Stimulated activated memory B cell treated with anti-CD40 and anti-IgM and Interleukin-4, amounts not matched to agents 10 μg/mL and 1 μg/mL and 100 μg/mL, for 72 hours (primary cell): Measurements from ENCODE around the gene MAPKBP1.

ENCODE experiments used
- ATAC-seq: fragments of 150-1000 bp; cut with Tn5 transposase; 2 replicates; pipeline ENCODE4 v1.10.0; 2021
- H3K27ac Mint-ChIP-seq: one replicate; pipeline ENCODE4 v1.8.0; 2022; ENCODE audit warnings: mild to moderate bottlenecking, mixed read lengths
- H3K27me3 Mint-ChIP-seq: one replicate; pipeline ENCODE4 v1.8.0; 2022; ENCODE audit warnings: mixed read lengths
- H3K36me3 Mint-ChIP-seq: one replicate; pipeline ENCODE4 v1.8.0; 2022; ENCODE audit warnings: mixed read lengths
- H3K4me1 Mint-ChIP-seq: one replicate; pipeline ENCODE4 v1.8.0; 2022; ENCODE audit warnings: mixed read lengths
- H3K4me3 Mint-ChIP-seq: one replicate; pipeline ENCODE4 v1.8.0; 2022; ENCODE audit warnings: mild to moderate bottlenecking, moderate library complexity, mixed read lengths
- H3K9me3 Mint-ChIP-seq: one replicate; pipeline ENCODE4 v1.8.0; 2022; ENCODE audit warnings: mixed read lengths

MAPKBP1 gene

GRCh38 chr15:41795996-41796856 is 21.9 kb downstream of the MAPKBP1 start:
- H3K27ac Mint-ChIP-seq: peak overlapping the region; percentile 57
- H3K4me3 Mint-ChIP-seq: no peak overlapping the region
- H3K9me3 Mint-ChIP-seq: no peaks in the 10 kb centered on the region
- H3K27me3 Mint-ChIP-seq: no peaks in the 10 kb centered on the region
- ATAC-seq: no peak
- peaks cover 27% of the 10 kb centered on the region for H3K36me3 Mint-ChIP-seq
- peaks cover 73% of the 10 kb centered on the region for H3K4me1 Mint-ChIP-seq

GRCh38 chr15:41797201-41797944 is 23.1 kb downstream of the MAPKBP1 start:
- ATAC-seq: peak; percentile 29
- H3K4me3 Mint-ChIP-seq: no peak overlapping the region
- peaks cover 63% of the 10 kb centered on the region for H3K4me1 Mint-ChIP-seq
- no peaks in the 10 kb centered on the region for H3K27me3 Mint-ChIP-seq
- peak overlapping the region; percentile 57 for H3K27ac Mint-ChIP-seq
- H3K36me3 Mint-ChIP-seq: peaks cover 28% of the 10 kb centered on the region
- no peaks in the 10 kb centered on the region for H3K9me3 Mint-ChIP-seq

- H3K27me3 Mint-ChIP-seq: no peaks in the 10 kb centered on the region
- H3K4me3 Mint-ChIP-seq: no peak overlapping the region
- peaks cover 27% of the 10 kb centered on the region for H3K36me3 Mint-ChIP-seq
- H3K27ac Mint-ChIP-seq: peak overlapping the region; percentile 84
- H3K4me1 Mint-ChIP-seq: peaks cover 58% of the 10 kb centered on the region
- no peaks in the 10 kb centered on the region for H3K9me3 Mint-ChIP-seq
- ATAC-seq: peak; percentile 90
These were observed 24.6 kb downstream of the MAPKBP1 start for GRCh38 chr15:41798607-41799487.

- Mint-ChIP-seq H3K36me3 (peaks cover 30% of the 10 kb centered on the region), H3K9me3 (no peaks in the 10 kb centered on the region), H3K4me1 (peaks cover 59% of the 10 kb centered on the region), H3K27me3 (no peaks in the 10 kb centered on the region), H3K4me3 (peak overlapping the region; percentile 18), H3K27ac (peak overlapping the region; percentile 84)
- no peak for ATAC-seq
These were observed 25.2 kb downstream of the MAPKBP1 start for GRCh38 chr15:41799488-41799805.

- Mint-ChIP-seq H3K36me3 (peaks cover 32% of the 10 kb centered on the region), H3K27ac (no peak overlapping the region), H3K9me3 (no peaks in the 10 kb centered on the region), H3K4me1 (peaks cover 45% of the 10 kb centered on the region), H3K4me3 (no peak overlapping the region), H3K27me3 (no peaks in the 10 kb centered on the region)
- ATAC-seq: no peak
These were observed 26.9 kb downstream of the MAPKBP1 start for GRCh38 chr15:41801185-41801584.

- ATAC-seq: no peak
- H3K36me3 Mint-ChIP-seq: peaks cover 35% of the 10 kb centered on the region
These were observed 27.7 kb downstream of the MAPKBP1 start for GRCh38 chr15:41801850-41802455.

GRCh38 chr15:41804361-41804760 is 30.1 kb downstream of the MAPKBP1 start:
- ATAC-seq: no peak
- Mint-ChIP-seq H3K27me3 (no peaks in the 10 kb centered on the region), H3K4me1 (peaks cover 19% of the 10 kb centered on the region), H3K4me3 (no peak overlapping the region), H3K27ac (peak overlapping the region; percentile 50), H3K9me3 (no peaks in the 10 kb centered on the region), H3K36me3 (peaks cover 39% of the 10 kb centered on the region)

More at GRCh38 chr15:41801850-41802455, 27.7 kb downstream of the MAPKBP1 start:
- no peaks in the 10 kb centered on the region for H3K27me3 Mint-ChIP-seq
- no peak overlapping the region for H3K27ac Mint-ChIP-seq
- peaks cover 39% of the 10 kb centered on the region for H3K4me1 Mint-ChIP-seq
- no peak overlapping the region for H3K4me3 Mint-ChIP-seq
- H3K9me3 Mint-ChIP-seq: no peaks in the 10 kb centered on the region

GRCh38 chr15:41804916-41805666 is 30.8 kb downstream of the MAPKBP1 start:
- Mint-ChIP-seq H3K36me3 (peaks cover 33% of the 10 kb centered on the region), H3K4me1 (peaks cover 17% of the 10 kb centered on the region), H3K27ac (peak overlapping the region; percentile 50), H3K27me3 (no peaks in the 10 kb centered on the region), H3K9me3 (no peaks in the 10 kb centered on the region), H3K4me3 (no peak overlapping the region)
- ATAC-seq: no peak

- Mint-ChIP-seq H3K4me1 (peaks cover 13% of the 10 kb centered on the region), H3K27ac (peak overlapping the region; percentile 22), H3K9me3 (no peaks in the 10 kb centered on the region), H3K27me3 (no peaks in the 10 kb centered on the region), H3K36me3 (peaks cover 27% of the 10 kb centered on the region), H3K4me3 (no peak overlapping the region)
- ATAC-seq: no peak
These were observed 31.4 kb downstream of the MAPKBP1 start for GRCh38 chr15:41805711-41806110.

GRCh38 chr15:41806291-41807181 is 32.3 kb downstream of the MAPKBP1 start:
- peaks cover 18% of the 10 kb centered on the region for H3K4me1 Mint-ChIP-seq
- ATAC-seq: peak; percentile 14
- H3K27ac Mint-ChIP-seq: peak overlapping the region; percentile 22
- no peaks in the 10 kb centered on the region for H3K9me3 Mint-ChIP-seq
- no peaks in the 10 kb centered on the region for H3K27me3 Mint-ChIP-seq
- no peak overlapping the region for H3K4me3 Mint-ChIP-seq
- peaks cover 18% of the 10 kb centered on the region for H3K36me3 Mint-ChIP-seq

GRCh38 chr15:41809121-41809520 is 34.8 kb downstream of the MAPKBP1 start:
- no peak for ATAC-seq
- Mint-ChIP-seq H3K36me3 (peaks cover 27% of the 10 kb centered on the region), H3K4me3 (no peak overlapping the region), H3K4me1 (peaks cover 17% of the 10 kb centered on the region), H3K27ac (no peak overlapping the region), H3K27me3 (no peaks in the 10 kb centered on the region), H3K9me3 (no peaks in the 10 kb centered on the region)

GRCh38 chr15:41809526-41810220 is 35.4 kb downstream of the MAPKBP1 start:
- Mint-ChIP-seq H3K9me3 (no peaks in the 10 kb centered on the region), H3K27ac (peak overlapping the region; percentile 15), H3K27me3 (no peaks in the 10 kb centered on the region), H3K4me1 (peaks cover 12% of the 10 kb centered on the region), H3K4me3 (no peak overlapping the region), H3K36me3 (peaks cover 26% of the 10 kb centered on the region)
- ATAC-seq: no peak
